ENCODE data around the gene XXYLT1. TPM values are rescaled to one million over a fixed set of nuclear protein-coding genes. Genes with fewer than 3 reads are reported as not detected.

Gene XXYLT1
- total and polyA plus RNA-seq, 9 donors: 17.2 to 30.7 (median 23.9) TPM

DNA sequence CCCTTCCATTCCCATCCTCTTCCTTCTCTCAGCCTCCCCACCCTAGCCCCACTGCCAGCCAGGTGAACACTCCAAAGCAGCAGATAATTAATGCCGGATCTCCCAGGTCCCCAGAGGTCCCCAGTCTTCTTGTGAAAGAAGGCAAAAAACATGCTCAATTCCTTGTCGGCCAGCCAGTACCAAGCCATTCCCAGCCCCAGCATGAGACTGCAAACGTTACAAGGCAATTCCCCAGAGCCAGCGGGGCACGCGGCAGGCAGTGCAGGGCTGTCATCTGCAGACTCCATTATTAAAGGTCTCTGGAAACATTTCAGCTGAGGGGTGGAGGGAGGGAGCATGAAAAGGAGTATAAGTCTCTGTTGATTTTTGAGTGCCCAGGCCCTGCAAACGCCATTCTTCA lies 117.8 kb downstream of the XXYLT1 start:
- Histone ChIP-seq H3K4me1 (ENCODE audit: control insufficient read depth, insufficient read depth, low read length) (peaks cover 68% of the 10 kb centered on the region), H3K9me3 (replicated peaks; ENCODE audit: control insufficient read depth, low read depth, low read length) (no peaks in the 10 kb centered on the region), H3K4me3 (ENCODE audit: low read length) (no peak overlapping the region), H3K27me3 (ENCODE audit: control insufficient read depth, insufficient read depth, low read length) (no peaks in the 10 kb centered on the region), H3K27ac (ENCODE audit: low read length) (peak overlapping the region; percentile 92), H3K36me3 (ENCODE audit: control insufficient read depth, insufficient read depth, low read length) (peaks cover 3% of the 10 kb centered on the region)
- WGBS (ENCODE audit: insufficient coverage): 14% methylated on average over 1 of the region's 7 CpGs
- peak; percentile 78 for DNase-seq

DNA sequence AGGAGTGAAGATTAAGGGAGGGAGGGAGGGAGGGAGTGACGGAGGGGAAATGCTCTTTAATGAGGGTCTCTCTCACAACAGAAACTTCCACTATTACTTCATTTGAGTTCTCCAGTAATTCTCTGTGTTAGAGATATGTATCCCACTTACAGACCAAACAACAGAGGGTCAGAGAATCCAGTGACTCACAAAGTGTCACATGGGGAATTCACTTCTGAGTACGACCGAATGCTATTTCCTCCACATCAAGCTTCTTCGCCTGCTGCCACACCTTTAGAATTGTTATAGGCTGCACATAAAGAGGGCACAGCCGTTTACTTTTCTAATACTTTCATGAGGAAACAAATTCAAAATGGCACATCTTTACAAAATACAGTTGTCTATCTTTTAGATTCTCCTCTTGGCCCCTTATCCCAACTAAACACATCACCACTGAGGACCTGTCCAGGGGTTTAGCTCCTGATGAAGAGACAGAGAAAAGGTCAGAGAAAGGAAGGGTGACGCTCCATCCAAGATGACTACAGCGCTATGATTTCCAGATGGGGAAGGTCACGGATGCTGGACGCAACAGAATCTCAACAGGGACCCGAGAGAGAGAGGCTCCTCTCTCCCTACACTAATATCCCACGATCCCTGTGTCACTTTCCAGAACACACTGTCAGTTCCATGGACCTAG lies 119.0 kb downstream of the XXYLT1 start:
- peaks cover 3% of the 10 kb centered on the region for H3K36me3 ChIP-seq (ENCODE audit: control insufficient read depth, insufficient read depth, low read length)
- DNase-seq: peak; percentile 65
- H3K4me3 ChIP-seq (ENCODE audit: low read length): no peak overlapping the region
- peaks cover 2% of the 10 kb centered on the region for H3K27me3 ChIP-seq (ENCODE audit: control insufficient read depth, insufficient read depth, low read length)
- H3K4me1 ChIP-seq (ENCODE audit: control insufficient read depth, insufficient read depth, low read length): peaks cover 68% of the 10 kb centered on the region
- 13% methylated on average over 3 of the region's 11 CpGs for WGBS (ENCODE audit: insufficient coverage)
- no peaks in the 10 kb centered on the region for H3K9me3 ChIP-seq (replicated peaks; ENCODE audit: control insufficient read depth, low read depth, low read length)
- H3K27ac ChIP-seq (ENCODE audit: low read length): peak overlapping the region; percentile 92

DNA sequence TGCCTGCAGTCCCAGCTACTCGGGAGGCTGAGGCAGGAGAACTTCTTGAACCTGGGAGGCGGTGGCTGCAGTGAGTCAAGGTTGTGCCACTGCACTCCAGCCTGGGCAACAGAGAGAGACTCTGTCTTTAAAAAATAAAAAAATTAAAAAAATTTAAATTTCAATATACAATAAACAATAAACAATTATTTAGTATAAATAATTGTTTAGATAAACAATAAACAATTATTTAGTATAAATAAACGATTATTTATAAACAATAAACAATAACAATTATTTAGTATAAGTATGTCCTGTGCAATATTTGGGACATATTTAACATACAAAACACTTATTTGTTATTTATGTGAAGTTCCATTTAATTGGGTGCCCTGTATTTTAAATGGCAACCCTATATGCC lies 119.6 kb downstream of the XXYLT1 start:
- H3K36me3 ChIP-seq (ENCODE audit: control insufficient read depth, insufficient read depth, low read length): peaks cover 3% of the 10 kb centered on the region
- no CpG with 5 or more reads among the region's 3 CpGs for WGBS (ENCODE audit: insufficient coverage)
- no peak for DNase-seq
- H3K27me3 ChIP-seq (ENCODE audit: control insufficient read depth, insufficient read depth, low read length): peaks cover 2% of the 10 kb centered on the region
- H3K4me1 ChIP-seq (ENCODE audit: control insufficient read depth, insufficient read depth, low read length): peaks cover 67% of the 10 kb centered on the region
- no peak overlapping the region for H3K4me3 ChIP-seq (ENCODE audit: low read length)
- no peaks in the 10 kb centered on the region for H3K9me3 ChIP-seq (replicated peaks; ENCODE audit: control insufficient read depth, low read depth, low read length)
- peak overlapping the region; percentile 83 for H3K27ac ChIP-seq (ENCODE audit: low read length)

DNA sequence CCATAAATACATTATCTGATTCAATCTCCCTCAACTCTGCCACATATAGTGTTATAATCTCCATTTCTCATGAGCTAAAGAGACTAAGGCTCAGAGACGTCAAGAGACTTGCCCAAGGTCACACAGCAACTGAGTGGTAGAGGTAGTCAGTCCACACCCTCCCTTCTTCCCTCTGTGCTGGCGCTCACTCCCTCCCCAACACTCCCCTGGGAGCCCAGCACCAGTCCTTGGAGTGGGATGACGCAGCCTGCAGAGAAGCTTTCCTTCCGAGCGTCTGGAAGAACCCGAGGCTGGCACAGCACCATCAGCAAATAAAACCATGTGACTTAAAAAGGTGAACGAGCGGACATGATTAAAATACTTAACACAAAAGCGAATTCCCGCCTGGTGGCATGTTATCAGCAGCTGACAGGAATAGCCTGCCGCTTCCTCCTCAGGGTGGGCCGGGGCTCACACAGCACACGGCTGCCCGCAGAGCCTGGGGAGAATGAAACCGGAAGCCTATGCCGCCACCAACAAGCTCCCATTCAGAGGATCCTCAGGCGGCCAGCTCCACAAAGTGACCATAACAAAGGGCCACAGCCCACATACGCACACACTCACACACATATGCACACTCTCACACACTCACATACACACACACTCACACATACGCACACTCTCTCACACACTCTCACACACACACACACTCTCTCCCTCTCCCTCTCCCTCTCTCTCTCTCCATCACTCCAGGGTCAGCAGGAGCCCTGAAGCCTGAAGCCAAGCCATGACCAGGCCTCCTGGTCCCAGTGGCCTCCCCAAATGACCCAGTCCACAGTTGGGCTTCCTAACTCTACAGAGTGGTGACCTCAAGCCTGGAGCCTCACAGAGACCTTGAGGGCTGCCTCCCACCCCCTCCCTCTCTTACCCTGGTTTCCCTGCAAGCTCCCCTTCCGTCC lies 120.5 kb downstream of the XXYLT1 start:
- Histone ChIP-seq H3K9me3 (replicated peaks; ENCODE audit: control insufficient read depth, low read depth, low read length) (no peaks in the 10 kb centered on the region), H3K27ac (ENCODE audit: low read length) (peak overlapping the region; percentile 83), H3K4me3 (ENCODE audit: low read length) (peak overlapping the region; percentile 9), H3K4me1 (ENCODE audit: control insufficient read depth, insufficient read depth, low read length) (peaks cover 58% of the 10 kb centered on the region), H3K36me3 (ENCODE audit: control insufficient read depth, insufficient read depth, low read length) (peaks cover 3% of the 10 kb centered on the region), H3K27me3 (ENCODE audit: control insufficient read depth, insufficient read depth, low read length) (peaks cover 2% of the 10 kb centered on the region)
- DNase-seq: peak; percentile 67
- 64% methylated on average over 16 of the region's 20 CpGs for WGBS (ENCODE audit: insufficient coverage)

DNA sequence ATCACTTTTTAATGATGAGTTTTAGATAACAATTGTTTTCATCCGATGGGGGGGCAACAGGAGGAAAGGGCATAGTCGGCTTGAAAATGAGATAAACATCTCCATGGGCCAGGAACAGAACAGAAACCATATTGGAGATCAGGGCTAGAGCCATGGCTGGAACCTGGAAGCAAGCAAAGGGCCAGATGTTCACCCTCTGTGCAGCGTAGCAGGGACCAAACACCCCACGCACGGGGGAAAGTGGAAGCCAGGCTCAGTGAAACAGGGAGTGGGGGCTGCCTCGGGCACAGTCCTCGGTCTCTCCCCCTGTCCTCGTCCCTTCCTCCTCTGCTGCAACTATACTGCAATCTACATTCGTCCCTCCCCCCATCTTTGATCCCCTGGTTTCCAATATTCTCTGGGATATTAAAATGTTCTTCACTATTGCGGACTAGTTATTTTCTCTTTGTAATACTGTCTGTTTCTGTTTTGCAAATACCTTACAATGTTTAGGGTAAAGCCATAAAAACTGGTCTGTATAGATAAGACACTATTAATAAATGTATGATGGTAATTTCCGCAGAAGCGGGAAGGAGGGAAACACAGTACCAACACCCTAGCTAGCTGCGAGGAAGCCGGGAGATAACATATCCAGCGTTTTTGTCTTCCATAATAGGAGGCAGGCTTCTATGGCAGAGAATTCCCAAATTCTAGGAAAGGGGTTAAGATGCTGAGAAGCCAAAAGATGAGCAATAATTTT lies 121.5 kb downstream of the XXYLT1 start:
- Histone ChIP-seq H3K9me3 (replicated peaks; ENCODE audit: control insufficient read depth, low read depth, low read length) (no peaks in the 10 kb centered on the region), H3K27ac (ENCODE audit: low read length) (peak overlapping the region; percentile 83), H3K27me3 (ENCODE audit: control insufficient read depth, insufficient read depth, low read length) (peaks cover 2% of the 10 kb centered on the region), H3K4me1 (ENCODE audit: control insufficient read depth, insufficient read depth, low read length) (peaks cover 48% of the 10 kb centered on the region), H3K4me3 (ENCODE audit: low read length) (no peak overlapping the region), H3K36me3 (ENCODE audit: control insufficient read depth, insufficient read depth, low read length) (peaks cover 3% of the 10 kb centered on the region)
- WGBS (ENCODE audit: insufficient coverage): 41% methylated on average over 7 of the region's 15 CpGs
- no peak for DNase-seq

DNA sequence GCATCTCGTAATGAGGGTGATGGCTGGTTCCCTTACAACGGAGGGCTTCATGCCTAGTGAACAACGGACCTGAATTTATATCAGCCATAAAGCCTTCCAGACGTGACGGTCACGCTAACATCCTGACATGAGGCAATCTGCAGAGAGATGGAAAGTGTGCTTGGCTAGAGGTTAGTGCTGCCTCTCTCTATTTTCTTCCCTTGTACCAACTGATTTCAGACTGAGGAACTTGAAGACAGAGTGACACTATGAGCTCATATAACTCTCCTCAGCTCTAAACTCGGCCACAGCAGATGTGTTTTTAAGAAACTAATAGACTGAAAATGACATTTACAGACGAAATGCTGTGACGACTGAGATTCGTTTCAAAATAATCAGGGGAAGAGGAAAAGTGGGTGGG lies 122.4 kb downstream of the XXYLT1 start:
- no peak overlapping the region for H3K4me3 ChIP-seq (ENCODE audit: low read length)
- peak overlapping the region; percentile 75 for H3K27ac ChIP-seq (ENCODE audit: low read length)
- 15% methylated on average over 5 of the region's 10 CpGs for WGBS (ENCODE audit: insufficient coverage)
- H3K27me3 ChIP-seq (ENCODE audit: control insufficient read depth, insufficient read depth, low read length): peaks cover 2% of the 10 kb centered on the region
- peaks cover 39% of the 10 kb centered on the region for H3K4me1 ChIP-seq (ENCODE audit: control insufficient read depth, insufficient read depth, low read length)
- no peaks in the 10 kb centered on the region for H3K9me3 ChIP-seq (replicated peaks; ENCODE audit: control insufficient read depth, low read depth, low read length)
- peaks cover 3% of the 10 kb centered on the region for H3K36me3 ChIP-seq (ENCODE audit: control insufficient read depth, insufficient read depth, low read length)
- DNase-seq: peak; percentile 58

DNA sequence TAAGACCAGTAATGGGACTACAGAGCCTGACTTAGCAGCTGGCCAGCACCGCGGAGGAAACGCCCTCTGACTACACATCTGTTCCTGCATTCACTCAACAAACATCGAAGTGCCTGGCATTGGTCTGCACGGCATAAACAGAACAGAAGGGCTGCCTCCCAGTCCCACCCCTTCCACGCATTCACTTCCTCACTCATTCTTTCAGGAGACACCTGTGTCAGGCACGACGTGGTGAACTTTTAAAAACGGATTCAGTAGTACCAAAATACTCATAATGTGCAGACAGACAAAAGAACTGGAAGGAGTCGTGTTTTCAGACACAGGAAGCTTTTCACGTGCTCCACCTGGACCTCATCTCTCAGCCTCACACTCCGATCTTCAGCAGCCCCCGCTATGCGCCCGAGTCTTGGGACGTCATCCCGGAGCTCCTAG lies 123.3 kb downstream of the XXYLT1 start:
- no peaks in the 10 kb centered on the region for H3K9me3 ChIP-seq (replicated peaks; ENCODE audit: control insufficient read depth, low read depth, low read length)
- no peak overlapping the region for H3K4me3 ChIP-seq (ENCODE audit: low read length)
- H3K36me3 ChIP-seq (ENCODE audit: control insufficient read depth, insufficient read depth, low read length): peaks cover 3% of the 10 kb centered on the region
- peak overlapping the region; percentile 75 for H3K27ac ChIP-seq (ENCODE audit: low read length)
- peak; percentile 86 for DNase-seq
- WGBS (ENCODE audit: insufficient coverage): 39% methylated on average over 16 of the region's 17 CpGs
- H3K27me3 ChIP-seq (ENCODE audit: control insufficient read depth, insufficient read depth, low read length): peaks cover 2% of the 10 kb centered on the region
- H3K4me1 ChIP-seq (ENCODE audit: control insufficient read depth, insufficient read depth, low read length): peaks cover 30% of the 10 kb centered on the region

DNA sequence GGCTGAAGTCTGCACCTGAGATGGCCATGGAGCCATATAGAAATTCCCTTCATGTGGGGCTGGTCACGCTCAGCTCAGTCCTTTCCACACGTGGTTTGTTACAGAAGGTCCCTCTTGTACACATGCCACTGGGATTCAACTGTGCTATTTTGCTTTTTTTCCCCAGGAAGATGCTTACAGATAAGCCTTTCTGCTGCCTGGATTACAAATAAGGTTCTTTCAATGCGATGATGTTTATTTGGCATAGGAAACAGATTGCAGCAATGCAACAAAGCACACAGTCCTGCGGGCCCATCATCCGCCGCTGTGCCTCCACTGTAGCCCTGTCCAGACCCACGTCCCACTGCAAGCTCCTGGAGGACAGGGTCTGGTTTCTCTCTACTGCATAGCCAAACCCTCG lies 124.8 kb downstream of the XXYLT1 start:
- 62% methylated on average over 8 of the region's 8 CpGs for WGBS (ENCODE audit: insufficient coverage)

DNA sequence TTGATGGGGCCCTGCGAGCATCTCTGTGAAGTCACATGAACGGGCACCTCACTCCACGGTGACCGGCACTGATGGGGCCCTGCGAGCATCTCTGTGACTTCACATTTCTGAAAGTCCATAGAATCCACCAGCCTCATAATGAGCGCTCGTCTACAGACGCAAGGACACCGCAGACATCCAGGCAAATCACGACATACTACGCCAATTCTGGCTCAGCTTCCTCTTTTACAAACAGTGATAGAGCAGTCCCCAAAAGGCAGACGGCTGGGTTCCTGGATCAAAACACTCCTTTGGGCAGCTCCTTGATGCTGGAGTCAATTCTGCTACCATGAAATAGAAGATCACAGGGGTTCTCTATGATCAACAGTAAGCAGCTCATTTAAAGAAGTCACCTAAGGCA lies 125.4 kb downstream of the XXYLT1 start:
- Histone ChIP-seq H3K36me3 (ENCODE audit: control insufficient read depth, insufficient read depth, low read length) (no peaks in the 10 kb centered on the region), H3K27me3 (ENCODE audit: control insufficient read depth, insufficient read depth, low read length) (peaks cover 2% of the 10 kb centered on the region), H3K4me1 (ENCODE audit: control insufficient read depth, insufficient read depth, low read length) (peaks cover 18% of the 10 kb centered on the region), H3K4me3 (ENCODE audit: low read length) (no peak overlapping the region), H3K9me3 (replicated peaks; ENCODE audit: control insufficient read depth, low read depth, low read length) (peaks cover 6% of the 10 kb centered on the region), H3K27ac (ENCODE audit: low read length) (no peak overlapping the region)
- DNase-seq: no peak
- WGBS (ENCODE audit: insufficient coverage): 89% methylated on average over 12 of the region's 12 CpGs

More for the DNA sequence above, 124.8 kb downstream of the XXYLT1 start:
- DNase-seq: no peak
- H3K27me3 ChIP-seq (ENCODE audit: control insufficient read depth, insufficient read depth, low read length): peaks cover 2% of the 10 kb centered on the region
- H3K4me3 ChIP-seq (ENCODE audit: low read length): no peak overlapping the region
- peaks cover 21% of the 10 kb centered on the region for H3K4me1 ChIP-seq (ENCODE audit: control insufficient read depth, insufficient read depth, low read length)
- no peak overlapping the region for H3K27ac ChIP-seq (ENCODE audit: low read length)
- peaks cover 3% of the 10 kb centered on the region for H3K36me3 ChIP-seq (ENCODE audit: control insufficient read depth, insufficient read depth, low read length)
- peaks cover under 1% of the 10 kb centered on the region for H3K9me3 ChIP-seq (replicated peaks; ENCODE audit: control insufficient read depth, low read depth, low read length)

DNA sequence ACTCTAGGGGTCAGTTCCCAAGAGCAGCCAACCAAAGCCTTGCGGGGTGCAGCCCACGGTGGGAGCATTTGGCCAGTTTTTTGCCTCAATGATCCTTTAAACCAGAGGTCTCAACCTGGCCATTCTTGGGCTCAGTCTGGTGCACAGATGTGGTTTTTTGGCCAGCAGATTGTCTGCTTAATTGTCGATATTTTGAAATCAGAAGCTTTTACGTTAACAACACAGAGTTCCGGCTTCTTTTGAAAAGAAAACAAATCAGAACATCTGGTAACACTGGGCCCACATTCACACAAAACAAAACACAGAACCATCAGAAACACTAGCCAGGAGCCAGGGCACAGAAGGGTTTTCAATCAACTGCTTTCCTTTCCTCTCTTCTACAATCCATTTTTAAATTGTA lies 127.7 kb downstream of the XXYLT1 start:
- H3K4me1 ChIP-seq (ENCODE audit: control insufficient read depth, insufficient read depth, low read length): peaks cover 13% of the 10 kb centered on the region
- H3K27ac ChIP-seq (ENCODE audit: low read length): no peak overlapping the region
- no peak overlapping the region for H3K4me3 ChIP-seq (ENCODE audit: low read length)
- WGBS (ENCODE audit: insufficient coverage): 52% methylated on average over 5 of the region's 5 CpGs
- peaks cover 2% of the 10 kb centered on the region for H3K27me3 ChIP-seq (ENCODE audit: control insufficient read depth, insufficient read depth, low read length)
- peaks cover 9% of the 10 kb centered on the region for H3K9me3 ChIP-seq (replicated peaks; ENCODE audit: control insufficient read depth, low read depth, low read length)
- H3K36me3 ChIP-seq (ENCODE audit: control insufficient read depth, insufficient read depth, low read length): no peaks in the 10 kb centered on the region
- no peak for DNase-seq

All from muscle of leg (tissue), 11 donors.